GM12878 (cell line): ENCODE measurements around the gene TRMO. TPM values are rescaled to one million over a fixed set of nuclear protein-coding genes. Genes with fewer than 3 reads are reported as not detected.

Source experiments
- ATAC-seq: fragments of 200-7000 bp; cut with Tn5 transposase; 3 replicates; pipeline ENCODE4 v1.9.1; 2020; ENCODE audit warnings: mild to moderate bottlenecking, moderate library complexity
- BruUV-seq: library from RNA; stranded (reverse); fragments of 400-500 nt; replicated peaks from 2 replicates; lab custom pipeline; 2021; lab: Mats Ljungman, UMichigan
- CTCF ChIA-PET: fragments of 300-600 bp; sonication (Branson Sonifier 250); formaldehyde crosslinking; extraction: SDS; loops from one replicate; lab custom pipeline; 2021; ENCODE audit warnings: inconsistent platforms; lab: Yijun Ruan, JAX
- POLR2A ChIA-PET: fragments of 350-600 bp; formaldehyde crosslinking; extraction: SDS; loops from one replicate; lab custom pipeline; 2021; ENCODE audit warnings: inconsistent platforms; lab: Charles Lee
- RAD21 ChIA-PET: fragments of 300-600 bp; sonication (Branson Sonifier 250); formaldehyde crosslinking; loops from one replicate; lab custom pipeline; 2023; ENCODE audit warnings: antibody characterized with exemption; ENCODE audit not compliant: unreplicated experiment; lab: Charles Lee
- SMC1A ChIA-PET: fragments of 300-600 bp; sonication (Branson Sonifier 250); formaldehyde crosslinking; loops from one replicate; lab custom pipeline; 2023; ENCODE audit not compliant: unreplicated experiment, uncharacterized antibody; lab: Charles Lee
- DNase-seq: peaks from one replicate; pipeline ENCODE4 v3.0.0-alpha.2; 2011; ENCODE audit warnings: low read depth, low spot score
- FAIRE-seq: peaks from 3 replicates; lab custom pipeline; 2011; peaks lifted over from hg19 to GRCh38; lab: Jason Lieb, UNC
- H2AFZ ChIP-seq: 2 replicates; pipeline ENCODE4 v1.6.0; 2011; ENCODE audit warnings: low read depth, low read length, control low read depth; ENCODE audit not compliant: control insufficient read depth
- H3K27ac ChIP-seq: 2 replicates; pipeline ENCODE4 v1.5.1; 2011; ENCODE audit warnings: control low read depth; ENCODE audit not compliant: control insufficient read depth, insufficient read depth
- H3K27me3 ChIP-seq, 2 experiments: replicated peaks in 1 of 2; 2 replicates each; pipeline versions ENCODE4 v1.6.0 to v1.6.1; 2011; ENCODE audit warnings: low read length in 1 of 2; ENCODE audit not compliant: control insufficient read depth in 2 of 2, insufficient read depth in 2 of 2
- H3K36me3 ChIP-seq, 2 experiments: 2 replicates each; pipeline ENCODE4 v1.5.1; 2011; ENCODE audit warnings: low read length in 1 of 2; ENCODE audit not compliant: control insufficient read depth in 2 of 2, insufficient read depth in 2 of 2
- H3K4me1 ChIP-seq: 2 replicates; pipeline ENCODE4 v1.6.1; 2011; ENCODE audit warnings: mild to moderate bottlenecking, low read length, moderate library complexity, mixed read lengths; ENCODE audit not compliant: control insufficient read depth, insufficient read depth
- H3K4me2 ChIP-seq: 2 replicates; pipeline ENCODE4 v1.6.0; 2011; ENCODE audit warnings: control low read depth; ENCODE audit not compliant: control insufficient read depth, insufficient read depth
- H3K4me3 ChIP-seq: fragments of 200-600 bp; sonication (generic); 2 replicates; pipeline ENCODE4 v1.5.1; 2016
- H3K79me2 ChIP-seq: 2 replicates; pipeline ENCODE4 v1.6.0; 2011; ENCODE audit warnings: low read length; ENCODE audit not compliant: control insufficient read depth, insufficient read depth
- H3K9ac ChIP-seq: 2 replicates; pipeline ENCODE4 v1.8.0; 2011; ENCODE audit warnings: low read length, control low read depth, mixed read lengths; ENCODE audit not compliant: control insufficient read depth, insufficient read depth
- H3K9me3 ChIP-seq: replicated peaks from 3 replicates; pipeline ENCODE4 v1.5.1; 2011; ENCODE audit warnings: mild to moderate bottlenecking, low read length; ENCODE audit not compliant: control insufficient read depth, insufficient read depth
- H4K20me1 ChIP-seq: 2 replicates; pipeline ENCODE4 v1.6.0; 2011; ENCODE audit not compliant: control insufficient read depth, insufficient read depth
- CTCF ChIP-seq, 3 experiments: IDR thresholded peaks in 2 of 3; conservative IDR thresholded peaks in 1 of 3; 2 replicates each; pipeline ENCODE4 v1.5.1; 2011; ENCODE audit warnings: low read depth in 3 of 3, low read length in 3 of 3, mild to moderate bottlenecking in 3 of 3, control low read depth in 2 of 3, moderate library complexity in 2 of 3, inconsistent platforms in 1 of 3, mixed read lengths in 1 of 3; ENCODE audit not compliant: control insufficient read depth in 2 of 3, insufficient read depth in 1 of 3; ENCODE audit errors: extremely low read depth in 1 of 3
- E2F8 ChIP-seq: fragments of 450-650 bp; IDR thresholded peaks from 2 replicates; pipeline ENCODE4 v1.6.1; 2018; ENCODE audit warnings: mild to moderate bottlenecking, low read depth, moderate library complexity; ENCODE audit not compliant: partially characterized antibody
- ELK1 ChIP-seq: IDR thresholded peaks from 2 replicates; pipeline ENCODE4 v1.6.1; 2012; ENCODE audit warnings: low read depth, low read length, improper control_type of control experiment
- HDAC2 ChIP-seq: fragments of 200-600 bp; sonication (generic); IDR thresholded peaks from 2 replicates; pipeline ENCODE4 v1.6.1; 2017
- HDAC6 ChIP-seq: fragments of 200-600 bp; sonication (generic); IDR thresholded peaks from one replicate; pipeline ENCODE4 v1.8.0; 2017; ENCODE audit warnings: antibody characterized with exemption; ENCODE audit not compliant: unreplicated experiment
- MEF2B ChIP-seq: fragments of 450-650 bp; IDR thresholded peaks from 2 replicates; pipeline ENCODE4 v1.6.1; 2018; ENCODE audit warnings: mild to moderate bottlenecking, moderate library complexity; ENCODE audit not compliant: partially characterized antibody, poor library complexity, severe bottlenecking
- SKIL ChIP-seq: fragments of 450-650 bp; IDR thresholded peaks from 2 replicates; pipeline ENCODE4 v1.6.1; 2017; ENCODE audit warnings: mild to moderate bottlenecking, low read depth, inconsistent platforms; ENCODE audit not compliant: poor library complexity, severe bottlenecking
- TARDBP ChIP-seq: IDR thresholded peaks from 2 replicates; pipeline ENCODE4 v1.6.1; 2016; ENCODE audit warnings: borderline replicate concordance
- WRNIP1 ChIP-seq: IDR thresholded peaks from 2 replicates; pipeline ENCODE4 v1.6.1; 2011; ENCODE audit warnings: low read depth, low read length, improper control_type of control experiment, borderline replicate concordance
- ZNF687 ChIP-seq: fragments of 450-650 bp; IDR thresholded peaks from 2 replicates; pipeline ENCODE4 v1.6.1; 2017; ENCODE audit warnings: mild to moderate bottlenecking, moderate library complexity
- WGBS: methylation state at CpG from one replicate; pipeline ENCODE4 v1.1.6; 2016; ENCODE audit warnings: low lambda C conversion rate; ENCODE audit not compliant: insufficient replicate concordance, insufficient coverage; ENCODE audit errors: missing lambda C conversion rate; 5-methylcytosine and 5-hydroxymethylcytosine counted together
- in situ Hi-C: fragments of 300-500 bp; cut with MboI; formaldehyde crosslinking; loops from 9 replicates; pipeline ENCODE4 v1.14.3; 2018; ENCODE audit warnings: mixed read lengths
- intact Hi-C: fragments of 100-400 bp; cut with micrococcal nuclease; formaldehyde crosslinking; loops from one replicate; pipeline ENCODE4 v1.14.2; 2022; ENCODE audit not compliant: unreplicated experiment
- polyA plus RNA-seq, 11 experiments: library from polyadenylated mRNA; depleted of rRNA in 4 of 11; unstranded in 6 of 11; stranded (reverse) in 5 of 11; fragments of >200 nt; fragmentation: Nextera tagmentation in 4 of 11; fragmentation: Illumina TruSeq in 1 of 11; extraction: Ambion mirVana in 4 of 11; extraction: Trizol in 1 of 11; gene quantifications; 1 replicate in 1 of 11; 2 replicates in 10 of 11; pipeline versions ENCODE4 v1.2.1 to v1.2.3, GENCODE V29; 2011 to 2016; ENCODE audit warnings: inconsistent platforms in 2 of 11, missing spikeins in 2 of 11, low read depth in 1 of 11
- total RNA-seq, 4 experiments: library from RNA; depleted of rRNA in 3 of 4; stranded (reverse); fragments of >200 nt in 3 of 4; fragmentation: Illumina TruSeq in 1 of 4; extraction: Trizol in 1 of 4; gene quantifications; 2 replicates each; pipeline versions ENCODE4 v1.2.1 to v1.2.3, GENCODE V29; 2013 to 2021

TRMO gene
- total and polyA plus RNA-seq, 10 of the 15 experiments (the other 5 are each of a cell fraction or from before 2014, with no cell fraction given): 5.8 to 23.6 (median 15.3) TPM

GRCh38 chr9:97911528-97911927 lies 10.8 kb downstream of the TRMO start:
- RAD21 ChIA-PET: no interaction called here
- Histone ChIP-seq H3K4me2 (no peak overlapping the region), H3K9me3 (no peaks in the 10 kb centered on the region), H3K27me3 (no peaks in the 10 kb centered on the region), H3K4me1 (peaks cover 3% of the 10 kb centered on the region; the same call in 1 of the 2 replicates), H3K27ac (no peak overlapping the region), H2AFZ (no peak overlapping the region), H3K79me2 (no peaks in the 10 kb centered on the region), H3K36me3 (peaks cover 3 to 18% of the 10 kb centered on the region in 2 experiments), H3K9ac (no peak overlapping the region), H4K20me1 (no peaks in the 10 kb centered on the region), H3K4me3 (no peak overlapping the region)
- in situ Hi-C loops (no loop called here), intact Hi-C loops (no loop called here)
- POLR2A ChIA-PET: interaction anchor here (0.9 to 1.1 kb wide), 3 partner anchors 11 to 266 kb away, joined by 3 read pairs; partner anchors contain the start of gene TRMO
- no peak for DNase-seq
- SMC1A ChIA-PET: interaction anchor here (2.6 kb wide), 1 partner anchor 12 kb away, joined by 7 read pairs; no protein-coding TSS in a partner anchor
- TF ChIP-seq HDAC6 (no peak), SKIL (no peak), E2F8 (no peak), WRNIP1 (no peak), ELK1 (no peak), CTCF (IDR thresholded peaks at IDR 0.05 in 2 of 3, conservative IDR thresholded peaks at IDR 0.05 in 1 of 3; ENCODE audit: control insufficient read depth in 2 of 3, extremely low read depth in 1 of 3, insufficient read depth in 1 of 3, low read depth in 3 of 3, low read length in 3 of 3) (no peak), ZNF687 (no peak), TARDBP (no peak), MEF2B (no peak), HDAC2 (no peak)
- no TSS peak for BruUV-seq
- no peak for ATAC-seq
- 98% methylated on average over 2 of the region's 2 CpGs for WGBS
- FAIRE-seq: no peak
- CTCF ChIA-PET: interaction anchor here (0.5 to 4.4 kb wide), 5 partner anchors 10 to 348 kb away, joined by 3 to 30 read pairs (median 3); no protein-coding TSS in a partner anchor
